Omental fat pad (tissue), 4 donors: ENCODE measurements around the gene AKAP8L. TPM values are rescaled to one million over a fixed set of nuclear protein-coding genes. Genes with fewer than 3 reads are reported as not detected.
"Not testable (repeated sequence)": the region's sequence is repeated elsewhere in the genome, so short reads cannot be mapped to it uniquely, and the experiment has no call there.

Source experiments
- ATAC-seq: fragments of 150-250 bp; one replicate; pipeline ENCODE4 v1.9.1; 2016; ENCODE audit warnings: mild to moderate bottlenecking, moderate library complexity; ENCODE audit not compliant: low FRiP score
- DNase-seq: peaks from one replicate; pipeline ENCODE4 v3.0.0-alpha.2; 2019; ENCODE audit warnings: low spot score
- CTCF ChIP-seq, 3 donors: fragments of 450-650 bp; IDR thresholded peaks; one replicate each; pipeline ENCODE4 v1.5.1; 2016 to 2017; ENCODE audit warnings: antibody characterized with exemption in 3 of 3, mild to moderate bottlenecking in 3 of 3, moderate library complexity in 2 of 3
- total RNA-seq, 4 donors: library from RNA; depleted of rRNA; stranded (reverse); fragments of >200 nt; gene quantifications; one replicate each; pipeline ENCODE4 v1.1.0, GENCODE V29; 2016

AKAP8L gene
- total RNA-seq, 4 donors from 2014 or later, result 52.2 to 141 (median 79.5) TPM

GRCh38 chr19:15368051-15368632 is 50.6 kb downstream of the AKAP8L start:
- TF ChIP-seq CTCF (IDR thresholded peaks at IDR 0.05), result no peak
- DNase-seq (no peak), ATAC-seq (no peak)

GRCh38 chr19:15367439-15367838 is 51.3 kb downstream of the AKAP8L start:
- ATAC-seq (no peak), DNase-seq (no peak)
- TF ChIP-seq CTCF (IDR thresholded peaks at IDR 0.05), result no peak

GRCh38 chr19:15365264-15365663 is 53.5 kb downstream of the AKAP8L start:
- ATAC-seq (no peak), DNase-seq (no peak)
- no peak for TF ChIP-seq CTCF (IDR thresholded peaks at IDR 0.05)

- not testable (repeated sequence) for DNase-seq, ATAC-seq
Measured at GRCh38 chr19:15363791-15364190, 55.0 kb downstream of the AKAP8L start.

GRCh38 chr19:15363048-15363447 is 55.7 kb downstream of the AKAP8L start:
- DNase-seq, ATAC-seq: not testable (repeated sequence)

GRCh38 chr19:15360015-15360414 is 58.8 kb downstream of the AKAP8L start:
- not testable (repeated sequence) for ATAC-seq, DNase-seq

GRCh38 chr19:15358918-15359317 is 59.9 kb downstream of the AKAP8L start:
- ATAC-seq (no peak), DNase-seq (no peak)
- no peak for TF ChIP-seq CTCF (IDR thresholded peaks at IDR 0.05)

- ATAC-seq (no peak), DNase-seq (no peak)
- no peak for TF ChIP-seq CTCF (IDR thresholded peaks at IDR 0.05)
Measured at GRCh38 chr19:15357906-15358305, 60.9 kb downstream of the AKAP8L start.
